HepG2 (cell line): Measurements from ENCODE around the gene ARPC1B. TPM values are rescaled to one million over a fixed set of nuclear protein-coding genes. Genes with fewer than 3 reads are reported as not detected.

Experiments used
- IKZF4 ChIP-seq: sonication (generic); formaldehyde crosslinking; IDR thresholded peaks from 2 replicates; pipeline ENCODE4 v1.5.1; 2020; ENCODE audit warnings: borderline replicate concordance, mild to moderate bottlenecking, low read depth, missing genetic modification reagents; ENCODE audit errors: not compliant biosample characterization
- KIAA2018 ChIP-seq: sonication (generic); formaldehyde crosslinking; IDR thresholded peaks from 2 replicates; pipeline ENCODE4 v1.5.0; 2020; ENCODE audit warnings: mild to moderate bottlenecking, missing genetic modification reagents, borderline replicate concordance
- MATR3 ChIP-seq: sonication (generic); formaldehyde crosslinking; IDR thresholded peaks from 2 replicates; pipeline ENCODE4 v1.4.0; 2020; ENCODE audit warnings: missing genetic modification reagents
- PHF20 ChIP-seq: sonication (generic); formaldehyde crosslinking; IDR thresholded peaks from 2 replicates; pipeline ENCODE4 v1.5.0; 2020; ENCODE audit warnings: mild to moderate bottlenecking, missing genetic modification reagents
- POGZ ChIP-seq: sonication (generic); formaldehyde crosslinking; IDR thresholded peaks from 2 replicates; pipeline ENCODE4 v1.4.0; 2020; ENCODE audit warnings: mild to moderate bottlenecking, missing genetic modification reagents
- SCMH1 ChIP-seq: sonication (generic); formaldehyde crosslinking; IDR thresholded peaks from 2 replicates; pipeline ENCODE4 v1.9.0; 2021; ENCODE audit warnings: missing genetic modification reagents, mild to moderate bottlenecking, borderline replicate concordance
- ZNF207 ChIP-seq: fragments of 450-650 bp; IDR thresholded peaks from 2 replicates; pipeline ENCODE4 v1.6.1; 2016; ENCODE audit warnings: antibody characterized with exemption, borderline replicate concordance
- ZNF446 ChIP-seq: sonication (generic); formaldehyde crosslinking; IDR thresholded peaks from 2 replicates; pipeline ENCODE4 v1.5.0; 2020; ENCODE audit warnings: mild to moderate bottlenecking, missing genetic modification reagents
- ZNF619 ChIP-seq: sonication (generic); formaldehyde crosslinking; IDR thresholded peaks from 2 replicates; pipeline ENCODE4 v1.4.0; 2020; ENCODE audit warnings: mild to moderate bottlenecking, missing genetic modification reagents
- ZNF713 ChIP-seq: sonication (generic); formaldehyde crosslinking; IDR thresholded peaks from 2 replicates; pipeline ENCODE4 v1.4.0; 2020; ENCODE audit warnings: mild to moderate bottlenecking, missing genetic modification reagents
- polyA plus RNA-seq, 8 experiments: library from polyadenylated mRNA; depleted of rRNA in 3 of 8; stranded (reverse) in 7 of 8; unstranded in 1 of 8; fragments of >200 nt; fragmentation: Illumina TruSeq in 4 of 8; extraction: Trizol in 4 of 8; gene quantifications; 2 replicates each; pipeline versions ENCODE4 v1.2.1 to v1.2.3, GENCODE V29; 2011 to 2016; ENCODE audit warnings: low read depth in 4 of 8, missing spikeins in 1 of 8, mixed read lengths in 1 of 8; ENCODE audit not compliant: insufficient read depth in 1 of 8
- total RNA-seq, 5 experiments: library from RNA; depleted of rRNA; stranded (reverse); fragments of >200 nt; fragmentation: Illumina TruSeq; extraction: Trizol; gene quantifications; 2 replicates each; pipeline ENCODE4 v1.2.3, GENCODE V29; 2016; ENCODE audit warnings: low read depth in 1 of 5
- TF ChIP-seq, protein P1 (sequence below): sonication (generic); formaldehyde crosslinking; IDR thresholded peaks from 2 replicates; pipeline ENCODE4 v1.4.0; 2020; ENCODE audit warnings: missing genetic modification reagents, borderline replicate concordance
- TF ChIP-seq, protein P2 (sequence below): sonication (generic); formaldehyde crosslinking; IDR thresholded peaks from 2 replicates; pipeline ENCODE4 v1.4.0; 2020; ENCODE audit warnings: missing genetic modification reagents, borderline replicate concordance

ARPC1B gene
- total and polyA plus RNA-seq, 2 of the 13 experiments (the other 11 are each of a cell fraction or from before 2014, with no cell fraction given) = 72.9 to 89.1 TPM

DNA sequence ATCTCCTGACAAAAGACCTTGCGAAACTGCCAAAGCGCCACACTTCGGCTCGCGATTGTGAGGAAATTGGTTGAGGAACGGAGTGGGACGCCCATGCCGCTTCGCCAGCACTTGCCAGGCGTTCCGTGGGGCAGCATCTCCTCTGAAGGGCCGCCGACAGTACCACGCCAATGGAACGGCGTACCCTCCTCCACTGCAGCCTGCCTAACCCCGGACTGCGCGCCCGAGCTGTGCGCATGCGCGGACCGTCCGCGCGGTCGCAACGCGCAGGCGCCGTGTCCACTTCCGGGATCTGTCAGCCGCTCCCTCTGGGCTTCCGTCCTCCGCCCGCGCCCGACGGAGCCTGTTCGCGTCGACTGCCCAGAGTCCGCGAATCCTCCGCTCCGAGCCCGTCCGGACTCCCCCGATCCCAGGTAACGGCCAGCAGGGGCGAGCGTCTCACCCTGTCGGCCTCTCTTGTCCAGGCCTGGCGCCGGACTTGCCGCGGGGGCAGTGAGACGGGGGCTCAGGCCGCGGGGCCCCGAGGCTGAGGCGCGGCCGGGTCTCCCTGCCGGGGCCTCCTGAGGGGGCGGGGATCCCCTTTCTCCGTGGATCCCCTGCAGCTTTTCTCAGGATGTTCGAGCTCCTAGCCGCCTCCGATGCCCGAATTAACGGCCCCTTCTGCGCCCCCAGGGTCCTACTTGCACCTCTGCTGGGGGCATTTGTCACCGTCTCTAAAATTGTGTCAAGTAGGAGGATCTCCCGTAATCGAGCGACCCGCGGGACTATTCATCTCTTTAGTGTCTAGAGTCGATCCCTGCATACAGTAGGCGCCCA, 48.7 kb upstream of the ARPC1B start, which contains the start of gene ARPC1A (continued):
- TF ChIP-seq ZNF207 (no peak), POGZ (CRISPR knock-in tag) (peak; percentile 80), PHF20 (peak; percentile 96), MATR3 (no peak), ZNF713 (no peak), SCMH1 (CRISPR knock-in tag) (no peak), KIAA2018 (CRISPR knock-in tag) (no peak), ZNF619 (CRISPR knock-in tag) (peak; percentile 70; the same call in 1 of the 2 replicates), ZNF446 (no peak), IKZF4 (CRISPR knock-in tag) (peak; percentile 75)
- TF ChIP-seq, protein P1, sequence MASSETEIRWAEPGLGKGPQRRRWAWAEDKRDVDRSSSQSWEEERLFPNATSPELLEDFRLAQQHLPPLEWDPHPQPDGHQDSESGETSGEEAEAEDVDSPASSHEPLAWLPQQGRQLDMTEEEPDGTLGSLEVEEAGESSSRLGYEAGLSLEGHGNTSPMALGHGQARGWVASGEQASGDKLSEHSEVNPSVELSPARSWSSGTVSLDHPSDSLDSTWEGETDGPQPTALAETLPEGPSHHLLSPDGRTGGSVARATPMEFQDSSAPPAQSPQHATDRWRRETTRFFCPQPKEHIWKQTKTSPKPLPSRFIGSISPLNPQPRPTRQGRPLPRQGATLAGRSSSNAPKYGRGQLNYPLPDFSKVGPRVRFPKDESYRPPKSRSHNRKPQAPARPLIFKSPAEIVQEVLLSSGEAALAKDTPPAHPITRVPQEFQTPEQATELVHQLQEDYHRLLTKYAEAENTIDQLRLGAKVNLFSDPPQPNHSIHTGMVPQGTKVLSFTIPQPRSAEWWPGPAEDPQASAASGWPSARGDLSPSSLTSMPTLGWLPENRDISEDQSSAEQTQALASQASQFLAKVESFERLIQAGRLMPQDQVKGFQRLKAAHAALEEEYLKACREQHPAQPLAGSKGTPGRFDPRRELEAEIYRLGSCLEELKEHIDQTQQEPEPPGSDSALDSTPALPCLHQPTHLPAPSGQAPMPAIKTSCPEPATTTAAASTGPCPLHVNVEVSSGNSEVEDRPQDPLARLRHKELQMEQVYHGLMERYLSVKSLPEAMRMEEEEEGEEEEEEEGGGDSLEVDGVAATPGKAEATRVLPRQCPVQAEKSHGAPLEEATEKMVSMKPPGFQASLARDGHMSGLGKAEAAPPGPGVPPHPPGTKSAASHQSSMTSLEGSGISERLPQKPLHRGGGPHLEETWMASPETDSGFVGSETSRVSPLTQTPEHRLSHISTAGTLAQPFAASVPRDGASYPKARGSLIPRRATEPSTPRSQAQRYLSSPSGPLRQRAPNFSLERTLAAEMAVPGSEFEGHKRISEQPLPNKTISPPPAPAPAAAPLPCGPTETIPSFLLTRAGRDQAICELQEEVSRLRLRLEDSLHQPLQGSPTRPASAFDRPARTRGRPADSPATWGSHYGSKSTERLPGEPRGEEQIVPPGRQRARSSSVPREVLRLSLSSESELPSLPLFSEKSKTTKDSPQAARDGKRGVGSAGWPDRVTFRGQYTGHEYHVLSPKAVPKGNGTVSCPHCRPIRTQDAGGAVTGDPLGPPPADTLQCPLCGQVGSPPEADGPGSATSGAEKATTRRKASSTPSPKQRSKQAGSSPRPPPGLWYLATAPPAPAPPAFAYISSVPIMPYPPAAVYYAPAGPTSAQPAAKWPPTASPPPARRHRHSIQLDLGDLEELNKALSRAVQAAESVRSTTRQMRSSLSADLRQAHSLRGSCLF (CRISPR knock-in tag) = no peak; the same call in 1 of the 2 replicates
- TF ChIP-seq, protein P2, sequence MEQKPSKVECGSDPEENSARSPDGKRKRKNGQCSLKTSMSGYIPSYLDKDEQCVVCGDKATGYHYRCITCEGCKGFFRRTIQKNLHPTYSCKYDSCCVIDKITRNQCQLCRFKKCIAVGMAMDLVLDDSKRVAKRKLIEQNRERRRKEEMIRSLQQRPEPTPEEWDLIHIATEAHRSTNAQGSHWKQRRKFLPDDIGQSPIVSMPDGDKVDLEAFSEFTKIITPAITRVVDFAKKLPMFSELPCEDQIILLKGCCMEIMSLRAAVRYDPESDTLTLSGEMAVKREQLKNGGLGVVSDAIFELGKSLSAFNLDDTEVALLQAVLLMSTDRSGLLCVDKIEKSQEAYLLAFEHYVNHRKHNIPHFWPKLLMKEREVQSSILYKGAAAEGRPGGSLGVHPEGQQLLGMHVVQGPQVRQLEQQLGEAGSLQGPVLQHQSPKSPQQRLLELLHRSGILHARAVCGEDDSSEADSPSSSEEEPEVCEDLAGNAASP (CRISPR knock-in tag) = peak; percentile 77
